Panc1 (cell line): ENCODE results near the gene SLC2A4RG. TPM values are rescaled to one million over a fixed set of nuclear protein-coding genes. Genes with fewer than 3 reads are reported as not detected.
A peak's percentile ranks its signal among the peaks of the same experiment; 100 is the strongest.

ENCODE experiments used
- ATAC-seq: fragments of 200-7000 bp; cut with Tn5 transposase; 2 replicates; pipeline ENCODE4 v1.9.1; 2020; ENCODE audit warnings: mild to moderate bottlenecking, moderate library complexity
- BruUV-seq: library from RNA; stranded (reverse); fragments of 400-500 nt; replicated peaks from 2 replicates; lab custom pipeline; 2021; lab: Mats Ljungman, UMichigan
- CTCF ChIA-PET: fragments of 300-600 bp; sonication (Branson Sonifier 250); formaldehyde crosslinking; loops from one replicate; lab custom pipeline; 2022; ENCODE audit warnings: antibody characterized with exemption; lab: Charles Lee
- POLR2A ChIA-PET: fragments of 300-600 bp; sonication (Branson Sonifier 250); formaldehyde crosslinking; loops from one replicate; lab custom pipeline; 2022; ENCODE audit warnings: antibody characterized with exemption; lab: Charles Lee
- DNase-seq: peaks from one replicate; pipeline ENCODE4 v3.0.0-alpha.2; 2010; ENCODE audit warnings: low read depth, low spot score
- H3K27ac ChIP-seq: 2 replicates; pipeline ENCODE4 v1.5.1; 2011; ENCODE audit warnings: mild to moderate bottlenecking, low read length, inconsistent platforms
- H3K27me3 ChIP-seq: fragments of 200-500 bp; sonication (Bioruptor generic); 2 replicates; pipeline ENCODE4 v1.6.0; 2014; ENCODE audit warnings: low read length, inconsistent platforms; ENCODE audit not compliant: control insufficient read depth, insufficient read depth
- H3K36me3 ChIP-seq: fragments of 200-500 bp; sonication (Bioruptor generic); 2 replicates; pipeline ENCODE4 v1.5.1; 2014; ENCODE audit warnings: inconsistent platforms, mild to moderate bottlenecking, low read length, moderate library complexity; ENCODE audit not compliant: control insufficient read depth, insufficient read depth
- H3K4me1 ChIP-seq: 2 replicates; pipeline ENCODE4 v1.5.1; 2011; ENCODE audit warnings: inconsistent platforms, mild to moderate bottlenecking, low read length, moderate library complexity; ENCODE audit not compliant: control insufficient read depth, insufficient read depth
- H3K4me3 ChIP-seq, 2 experiments: 2 replicates each; pipeline ENCODE4 v1.5.1; 2011 to 2012; ENCODE audit warnings: low read depth in 2 of 2, low read length in 2 of 2, mild to moderate bottlenecking in 2 of 2, inconsistent platforms in 1 of 2, moderate library complexity in 1 of 2
- H3K9me3 ChIP-seq: fragments of 200-500 bp; sonication (Bioruptor generic); 2 replicates; pipeline ENCODE4 v1.5.1; 2014; ENCODE audit warnings: low read depth, mild to moderate bottlenecking, inconsistent platforms, low read length, moderate library complexity; ENCODE audit not compliant: control insufficient read depth, insufficient read depth
- POLR2AphosphoS5 ChIP-seq: IDR thresholded peaks from 2 replicates; pipeline ENCODE4 v1.6.1; 2012; ENCODE audit warnings: mild to moderate bottlenecking, low read depth, low read length, moderate library complexity
- SIN3A ChIP-seq: IDR thresholded peaks from 2 replicates; pipeline ENCODE4 v1.6.1; 2012; ENCODE audit warnings: low read depth, mild to moderate bottlenecking, low read length, moderate library complexity, borderline replicate concordance; ENCODE audit not compliant: insufficient read depth
- TCF7L2 ChIP-seq: IDR thresholded peaks from 2 replicates; pipeline ENCODE4 v1.6.1; 2011; ENCODE audit warnings: mild to moderate bottlenecking, low read depth, low read length, inconsistent platforms
- in situ Hi-C: cut with HindIII; loops from 2 replicates; pipeline ENCODE4 v1.10.0; 2016; ENCODE audit warnings: low sequenced_read_pairs, low pct_unique_long_range_greater_than_20kb
- intact Hi-C: fragments of 100-400 bp; cut with micrococcal nuclease; formaldehyde crosslinking; loops from one replicate; pipeline ENCODE4 v1.10.0; 2022; ENCODE audit not compliant: unreplicated experiment
- total RNA-seq: library from RNA; stranded (reverse); gene quantifications from one replicate; pipeline ENCODE4 v1.2.1, GENCODE V29; 2021; ENCODE audit not compliant: unreplicated experiment
- TF ChIP-seq, protein P1 (sequence below): fragments of 450-650 bp; IDR thresholded peaks from 2 replicates; pipeline ENCODE4 v1.5.1; 2017; ENCODE audit warnings: mild to moderate bottlenecking
- TF ChIP-seq, protein P2 (sequence below), 2 experiments: IDR thresholded peaks; 2 replicates each; pipeline ENCODE4 v1.6.1; 2011 to 2012; ENCODE audit warnings: low read depth in 2 of 2, control low read depth in 1 of 2, low read length in 1 of 2, mild to moderate bottlenecking in 1 of 2, moderate library complexity in 1 of 2; ENCODE audit not compliant: insufficient read depth in 1 of 2

SLC2A4RG gene
- total RNA-seq, 1 experiment from 2014 or later: 166 TPM

- no peaks in the 10 kb centered on the region for H3K9me3 ChIP-seq
- H3K36me3 ChIP-seq: peaks cover 14% of the 10 kb centered on the region; the same call in 1 of the 2 replicates
- POLR2A ChIA-PET: no interaction called here
- in situ Hi-C loops: no loop called here
- CTCF ChIA-PET: no interaction called here
- H3K27me3 ChIP-seq: no peaks in the 10 kb centered on the region
- DNase-seq (no peak), ATAC-seq (no peak)
- H3K27ac ChIP-seq: peak overlapping the region; percentile 76
- TF ChIP-seq, protein P1, sequence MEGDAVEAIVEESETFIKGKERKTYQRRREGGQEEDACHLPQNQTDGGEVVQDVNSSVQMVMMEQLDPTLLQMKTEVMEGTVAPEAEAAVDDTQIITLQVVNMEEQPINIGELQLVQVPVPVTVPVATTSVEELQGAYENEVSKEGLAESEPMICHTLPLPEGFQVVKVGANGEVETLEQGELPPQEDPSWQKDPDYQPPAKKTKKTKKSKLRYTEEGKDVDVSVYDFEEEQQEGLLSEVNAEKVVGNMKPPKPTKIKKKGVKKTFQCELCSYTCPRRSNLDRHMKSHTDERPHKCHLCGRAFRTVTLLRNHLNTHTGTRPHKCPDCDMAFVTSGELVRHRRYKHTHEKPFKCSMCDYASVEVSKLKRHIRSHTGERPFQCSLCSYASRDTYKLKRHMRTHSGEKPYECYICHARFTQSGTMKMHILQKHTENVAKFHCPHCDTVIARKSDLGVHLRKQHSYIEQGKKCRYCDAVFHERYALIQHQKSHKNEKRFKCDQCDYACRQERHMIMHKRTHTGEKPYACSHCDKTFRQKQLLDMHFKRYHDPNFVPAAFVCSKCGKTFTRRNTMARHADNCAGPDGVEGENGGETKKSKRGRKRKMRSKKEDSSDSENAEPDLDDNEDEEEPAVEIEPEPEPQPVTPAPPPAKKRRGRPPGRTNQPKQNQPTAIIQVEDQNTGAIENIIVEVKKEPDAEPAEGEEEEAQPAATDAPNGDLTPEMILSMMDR: no peak
- TF ChIP-seq, protein P2, sequence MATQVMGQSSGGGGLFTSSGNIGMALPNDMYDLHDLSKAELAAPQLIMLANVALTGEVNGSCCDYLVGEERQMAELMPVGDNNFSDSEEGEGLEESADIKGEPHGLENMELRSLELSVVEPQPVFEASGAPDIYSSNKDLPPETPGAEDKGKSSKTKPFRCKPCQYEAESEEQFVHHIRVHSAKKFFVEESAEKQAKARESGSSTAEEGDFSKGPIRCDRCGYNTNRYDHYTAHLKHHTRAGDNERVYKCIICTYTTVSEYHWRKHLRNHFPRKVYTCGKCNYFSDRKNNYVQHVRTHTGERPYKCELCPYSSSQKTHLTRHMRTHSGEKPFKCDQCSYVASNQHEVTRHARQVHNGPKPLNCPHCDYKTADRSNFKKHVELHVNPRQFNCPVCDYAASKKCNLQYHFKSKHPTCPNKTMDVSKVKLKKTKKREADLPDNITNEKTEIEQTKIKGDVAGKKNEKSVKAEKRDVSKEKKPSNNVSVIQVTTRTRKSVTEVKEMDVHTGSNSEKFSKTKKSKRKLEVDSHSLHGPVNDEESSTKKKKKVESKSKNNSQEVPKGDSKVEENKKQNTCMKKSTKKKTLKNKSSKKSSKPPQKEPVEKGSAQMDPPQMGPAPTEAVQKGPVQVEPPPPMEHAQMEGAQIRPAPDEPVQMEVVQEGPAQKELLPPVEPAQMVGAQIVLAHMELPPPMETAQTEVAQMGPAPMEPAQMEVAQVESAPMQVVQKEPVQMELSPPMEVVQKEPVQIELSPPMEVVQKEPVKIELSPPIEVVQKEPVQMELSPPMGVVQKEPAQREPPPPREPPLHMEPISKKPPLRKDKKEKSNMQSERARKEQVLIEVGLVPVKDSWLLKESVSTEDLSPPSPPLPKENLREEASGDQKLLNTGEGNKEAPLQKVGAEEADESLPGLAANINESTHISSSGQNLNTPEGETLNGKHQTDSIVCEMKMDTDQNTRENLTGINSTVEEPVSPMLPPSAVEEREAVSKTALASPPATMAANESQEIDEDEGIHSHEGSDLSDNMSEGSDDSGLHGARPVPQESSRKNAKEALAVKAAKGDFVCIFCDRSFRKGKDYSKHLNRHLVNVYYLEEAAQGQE (IDR thresholded peaks at IDR 0.05; ENCODE audit: insufficient read depth in 1 of 2, low read depth in 2 of 2, low read length in 1 of 2): no peak
- 0 out of 2 replicates have a peak, but pooled peaks have one; percentile 0 for TF ChIP-seq SIN3A
- peaks cover 16% of the 10 kb centered on the region for H3K4me1 ChIP-seq
- H3K4me3 ChIP-seq: peak overlapping the region; percentile 76 to 90
- intact Hi-C loops: no loop called here
- BruUV-seq: no TSS peak
Observed at GRCh38 chr20:63709149-63709527, 30.4 kb upstream of the SLC2A4RG start.

DNA sequence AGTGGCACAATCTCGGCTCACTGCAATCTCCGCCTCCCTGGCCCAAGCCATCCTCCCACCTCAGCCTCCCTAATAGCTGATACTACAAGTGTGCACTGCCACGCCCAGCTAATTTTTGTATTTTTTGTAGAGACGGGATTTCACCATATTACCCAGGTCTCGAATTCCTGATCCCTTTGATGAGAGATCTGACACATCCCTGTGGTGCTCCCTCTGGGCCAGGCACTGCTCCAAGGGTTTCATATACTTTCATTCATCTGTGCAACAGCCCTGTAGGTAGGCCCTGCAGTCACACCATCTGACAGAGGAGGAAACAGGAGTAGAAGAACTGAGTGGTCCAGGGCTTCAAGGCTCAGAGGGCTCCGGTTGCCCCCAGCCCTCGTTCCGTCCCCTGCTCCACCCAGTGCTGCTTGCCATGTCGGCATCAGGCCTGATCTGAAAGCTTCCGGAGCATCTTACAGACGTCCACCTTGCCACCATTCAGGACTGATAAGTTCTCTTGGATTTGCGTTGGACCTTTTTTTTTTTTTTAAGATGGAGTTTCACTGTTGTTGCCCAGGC is 28.4 kb upstream of the SLC2A4RG start:
- H3K4me1 ChIP-seq: peaks cover 9% of the 10 kb centered on the region
- TF ChIP-seq SIN3A (no peak), TCF7L2 (no peak), POLR2AphosphoS5 (no peak)
- TF ChIP-seq, protein P1: no peak
- TF ChIP-seq, protein P2 (IDR thresholded peaks at IDR 0.05; ENCODE audit: insufficient read depth in 1 of 2, low read depth in 2 of 2, low read length in 1 of 2): no peak
- H3K4me3 ChIP-seq: no peak overlapping the region
- no peak overlapping the region for H3K27ac ChIP-seq
- POLR2A ChIA-PET: interaction anchor here (0.7 kb wide), 1 partner anchor 12 kb away, joined by 3 read pairs; no protein-coding TSS in a partner anchor
- in situ Hi-C loops (no loop called here), intact Hi-C loops (no loop called here)
- no peaks in the 10 kb centered on the region for H3K27me3 ChIP-seq
- CTCF ChIA-PET: no interaction called here
- peaks cover 8% of the 10 kb centered on the region; the same call in 1 of the 2 replicates for H3K36me3 ChIP-seq
- DNase-seq: no peak
- no peak for ATAC-seq
- no TSS peak for BruUV-seq
- no peaks in the 10 kb centered on the region for H3K9me3 ChIP-seq
